ENCODE measurements around the gene HTT-AS.
A peak's percentile ranks its signal among the peaks of the same experiment; 100 is the strongest.

HTT-AS gene

GRCh38 chr4:3087115-3087797 lies 12.9 kb upstream of the HTT-AS start:
- no peak for DNase-seq

GRCh38 chr4:3085948-3086670 lies 11.8 kb upstream of the HTT-AS start:
- no peak for DNase-seq

DNA sequence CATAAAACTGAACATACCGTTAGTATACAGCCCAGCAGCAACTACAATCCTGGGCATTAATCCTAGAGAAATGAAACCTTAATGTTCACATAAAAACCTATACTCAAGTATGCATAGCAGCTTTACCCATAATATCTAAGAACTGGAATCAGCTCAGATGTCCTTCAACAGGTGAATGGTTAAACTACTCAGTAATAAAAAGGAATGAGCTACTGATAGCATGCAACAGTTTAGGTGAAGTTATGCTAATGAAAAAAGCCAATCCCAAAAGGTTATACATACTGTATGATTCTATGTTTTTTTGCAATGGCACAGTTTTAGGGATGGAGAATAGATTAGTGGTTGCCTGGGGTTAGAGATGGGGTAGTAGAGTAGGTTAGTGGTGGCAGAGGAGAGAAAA lies 9.4 kb upstream of the HTT-AS start:
- no peak for DNase-seq

DNA sequence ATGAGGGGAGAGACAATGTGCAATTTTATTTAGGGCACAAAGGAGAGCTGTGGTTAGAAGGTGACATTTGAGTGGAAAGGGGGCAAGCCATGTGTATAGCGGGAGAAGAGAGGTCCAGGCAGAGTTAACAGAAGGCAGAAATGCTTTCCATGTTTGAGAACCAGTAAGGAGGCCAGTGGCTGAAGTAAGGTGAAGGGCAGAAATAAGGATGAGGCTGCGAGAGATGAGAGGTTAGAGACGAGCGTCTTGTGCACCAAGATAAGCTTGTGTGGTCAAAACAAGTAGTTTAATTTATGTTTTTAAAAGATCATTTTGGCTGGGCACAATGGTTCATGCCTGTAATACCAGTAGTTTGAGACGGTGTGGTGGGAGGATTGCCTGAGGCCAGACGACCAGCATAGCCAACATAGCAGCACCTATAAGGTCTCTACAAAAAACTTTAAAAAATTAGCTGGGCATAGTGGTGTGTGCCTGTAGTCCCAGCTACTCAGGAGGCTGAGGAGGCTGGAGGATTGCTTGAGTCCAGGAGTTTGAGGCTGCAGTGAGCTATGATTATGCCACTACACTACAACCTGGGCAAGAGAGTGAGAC lies 8.7 kb upstream of the HTT-AS start:
- no peak for DNase-seq

GRCh38 chr4:3079694-3080123 lies 5.4 kb upstream of the HTT-AS start:
- no peak for DNase-seq

GRCh38 chr4:3077796-3078195 lies 3.5 kb upstream of the HTT-AS start:
- DNase-seq, result no peak

- no peak for DNase-seq
Observed at GRCh38 chr4:3075652-3075981, 1.3 kb upstream of the HTT-AS start.

DNA sequence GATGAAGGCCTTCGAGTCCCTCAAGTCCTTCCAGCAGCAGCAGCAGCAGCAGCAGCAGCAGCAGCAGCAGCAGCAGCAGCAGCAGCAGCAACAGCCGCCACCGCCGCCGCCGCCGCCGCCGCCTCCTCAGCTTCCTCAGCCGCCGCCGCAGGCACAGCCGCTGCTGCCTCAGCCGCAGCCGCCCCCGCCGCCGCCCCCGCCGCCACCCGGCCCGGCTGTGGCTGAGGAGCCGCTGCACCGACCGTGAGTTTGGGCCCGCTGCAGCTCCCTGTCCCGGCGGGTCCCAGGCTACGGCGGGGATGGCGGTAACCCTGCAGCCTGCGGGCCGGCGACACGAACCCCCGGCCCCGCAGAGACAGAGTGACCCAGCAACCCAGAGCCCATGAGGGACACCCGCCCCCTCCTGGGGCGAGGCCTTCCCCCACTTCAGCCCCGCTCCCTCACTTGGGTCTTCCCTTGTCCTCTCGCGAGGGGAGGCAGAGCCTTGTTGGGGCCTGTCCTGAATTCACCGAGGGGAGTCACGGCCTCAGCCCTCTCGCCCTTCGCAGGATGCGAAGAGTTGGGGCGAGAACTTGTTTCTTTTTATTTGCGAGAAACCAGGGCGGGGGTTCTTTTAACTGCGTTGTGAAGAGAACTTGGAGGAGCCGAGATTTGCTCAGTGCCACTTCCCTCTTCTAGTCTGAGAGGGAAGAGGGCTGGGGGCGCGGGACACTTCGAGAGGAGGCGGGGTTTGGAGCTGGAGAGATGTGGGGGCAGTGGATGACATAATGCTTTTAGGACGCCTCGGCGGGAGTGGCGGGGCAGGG lies 711 bp upstream of the HTT-AS start:
- peak; percentile 53 for DNase-seq

GRCh38 chr4:3073158-3074077 lies 920 bp downstream of the HTT-AS start:
- no peak for DNase-seq

DNA sequence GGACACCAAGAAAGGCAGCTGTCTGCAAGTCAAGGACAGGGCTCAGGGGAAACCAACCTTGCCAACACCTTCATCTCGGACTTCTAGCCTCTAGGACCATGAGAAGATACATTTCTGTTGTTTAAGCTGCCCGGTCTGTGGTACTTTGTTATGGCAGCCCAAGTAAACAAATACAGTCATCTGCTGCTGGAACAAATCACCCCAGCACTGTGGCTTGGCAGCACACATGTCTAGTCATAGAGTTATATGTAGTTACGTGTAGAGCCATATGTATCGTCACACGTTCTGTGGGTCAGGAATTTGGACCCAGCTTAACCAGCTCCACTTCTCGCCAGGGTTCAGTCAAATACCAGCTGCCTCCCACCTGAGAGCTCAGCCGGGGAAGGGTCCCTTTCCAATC lies 2.5 kb downstream of the HTT-AS start:
- DNase-seq, result no peak

- no peak for DNase-seq
Observed at GRCh38 chr4:3070709-3071500, 3.4 kb downstream of the HTT-AS start.

GRCh38 chr4:3069661-3070199 lies 4.6 kb downstream of the HTT-AS start:
- DNase-seq, result no peak

GRCh38 chr4:3067473-3068001 lies 6.8 kb downstream of the HTT-AS start:
- DNase-seq, result no peak

DNA sequence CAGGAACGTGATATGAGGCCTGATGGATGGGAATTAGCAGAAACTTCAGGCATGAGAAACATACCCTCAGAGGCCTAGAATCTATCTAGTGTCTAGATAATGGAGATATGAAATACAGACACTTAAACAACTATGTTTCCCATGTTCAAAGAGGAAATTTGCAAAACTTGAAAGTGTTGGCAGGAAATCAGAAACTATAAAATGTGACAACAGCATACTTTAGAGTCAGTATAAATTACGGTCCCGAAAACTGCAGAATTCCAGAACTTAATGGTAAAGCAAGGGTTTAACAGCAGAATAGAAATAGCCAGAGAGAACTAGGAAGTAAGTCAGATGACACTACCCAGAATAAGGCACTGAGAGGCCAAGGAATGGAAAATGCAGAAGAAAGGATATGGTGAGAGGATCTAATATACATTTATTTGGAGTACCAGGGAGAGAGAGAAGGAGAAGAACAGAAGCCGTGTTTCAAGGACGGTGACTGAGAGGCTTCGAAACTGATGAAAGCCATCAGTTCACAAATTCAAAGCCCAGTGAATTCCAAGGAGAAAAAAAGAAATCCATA lies 7.4 kb downstream of the HTT-AS start:
- no peak for DNase-seq

DNA sequence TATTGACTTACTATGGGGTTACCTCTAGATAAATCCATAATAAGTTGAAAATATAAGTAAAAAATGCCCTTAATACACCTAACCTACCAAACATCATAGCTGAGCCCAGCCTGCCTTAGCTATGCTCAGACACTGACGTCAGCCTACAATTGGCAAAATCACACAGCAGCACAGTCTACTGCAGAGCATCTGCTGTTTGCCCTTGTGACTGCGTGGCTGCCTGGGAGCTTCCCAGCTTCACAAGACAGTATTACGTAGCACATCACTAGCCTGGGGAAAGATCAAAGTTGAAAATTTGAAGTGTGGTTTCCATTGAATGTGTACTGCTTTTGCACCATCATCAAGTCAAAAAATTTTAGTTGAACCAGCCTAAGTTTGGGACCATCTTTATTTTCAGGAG lies 8.8 kb downstream of the HTT-AS start:
- DNase-seq, result no peak

- no peak for DNase-seq
Observed at GRCh38 chr4:3062471-3062870, 11.9 kb downstream of the HTT-AS start.

DNA sequence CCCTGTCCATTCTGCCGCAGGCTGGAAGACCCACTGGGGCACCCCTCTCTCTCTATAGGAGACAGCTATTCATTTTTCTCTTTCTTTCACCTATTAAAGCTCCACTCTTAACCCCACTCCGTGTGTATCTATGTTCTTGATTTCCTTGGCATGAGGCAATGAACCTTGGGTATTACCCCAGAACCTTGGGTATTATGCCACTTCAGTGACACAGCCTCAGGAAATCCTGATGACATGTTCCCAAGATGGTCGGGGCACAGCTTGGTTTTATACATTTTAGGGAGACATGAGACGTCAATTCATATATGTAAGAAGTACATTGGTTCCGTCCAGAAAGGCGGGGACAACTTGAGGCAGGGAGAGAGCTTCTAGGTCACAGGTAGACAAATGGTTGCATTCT lies 13.4 kb downstream of the HTT-AS start:
- DNase-seq, result no peak

- DNase-seq, result no peak
Observed at GRCh38 chr4:3059943-3060342, 14.4 kb downstream of the HTT-AS start.

- DNase-seq, result no peak
Observed at GRCh38 chr4:3054169-3054759, 20.1 kb downstream of the HTT-AS start.

Measured in CD4-positive, alpha-beta T cell treated with Interleukin-21 for 1 hour (primary cell).